Neural crest cell (in vitro differentiated cells): ENCODE measurements around the gene CDH12. TPM values are rescaled to one million over a fixed set of nuclear protein-coding genes. Genes with fewer than 3 reads are reported as not detected.

Source experiments
- DNase-seq: peaks from one replicate; pipeline ENCODE4 v3.0.0; 2021; ENCODE audit warnings: low read depth, mixed read lengths, low spot score
- H3K27ac Mint-ChIP-seq: one replicate; pipeline ENCODE4 v1.8.0; 2021; ENCODE audit warnings: mild to moderate bottlenecking, mixed read lengths; ENCODE audit not compliant: unreplicated experiment
- H3K27me3 Mint-ChIP-seq: 2 replicates; pipeline ENCODE4 v1.8.0; 2021; ENCODE audit warnings: low read depth, mild to moderate bottlenecking, mixed read lengths
- H3K36me3 Mint-ChIP-seq: 2 replicates; pipeline ENCODE4 v1.8.0; 2021; ENCODE audit warnings: low read depth, mild to moderate bottlenecking, mixed read lengths
- H3K4me1 Mint-ChIP-seq: 2 replicates; pipeline ENCODE4 v1.8.0; 2021; ENCODE audit warnings: mixed read lengths
- H3K4me3 Mint-ChIP-seq: one replicate; pipeline ENCODE4 v1.8.0; 2021; ENCODE audit warnings: mild to moderate bottlenecking, mixed read lengths
- H3K9me3 Mint-ChIP-seq: 2 replicates; pipeline ENCODE4 v1.8.0; 2021; ENCODE audit warnings: mixed read lengths
- CTCF ChIP-seq: fragments of 200-600 bp; sonication (generic); conservative IDR thresholded peaks from 2 replicates; pipeline ENCODE4 v1.5.0; 2021; ENCODE audit warnings: antibody characterized with exemption, mild to moderate bottlenecking
- total RNA-seq: library from RNA; stranded (reverse); gene quantifications from 2 replicates; pipeline ENCODE4 v1.2.1, GENCODE V29; 2021

Gene CDH12
- total RNA-seq, 1 donor from 2014 or later, result 0.07 TPM

- Mint-ChIP-seq H3K9me3 (peaks cover 6% of the 10 kb centered on the region), H3K4me1 (no peaks in the 10 kb centered on the region), H3K4me3 (no peak overlapping the region), H3K27ac (no peak overlapping the region), H3K27me3 (no peaks in the 10 kb centered on the region), H3K36me3 (peaks cover 2% of the 10 kb centered on the region)
- no peak for DNase-seq
- no peak for TF ChIP-seq CTCF
Measured at GRCh38 chr5:22678886-22679285, 174.3 kb downstream of the CDH12 start.

- H3K4me1 Mint-ChIP-seq, result no peaks in the 10 kb centered on the region
- no peak overlapping the region for H3K27ac Mint-ChIP-seq
- peaks cover 2% of the 10 kb centered on the region for H3K36me3 Mint-ChIP-seq
- no peak for TF ChIP-seq CTCF
- no peak for DNase-seq
- H3K27me3 Mint-ChIP-seq, result no peaks in the 10 kb centered on the region
- H3K4me3 Mint-ChIP-seq, result no peak overlapping the region
- H3K9me3 Mint-ChIP-seq, result peaks cover 6% of the 10 kb centered on the region
Measured at GRCh38 chr5:22673131-22673530, 180.0 kb downstream of the CDH12 start.

GRCh38 chr5:22669345-22669744, 183.8 kb downstream of the CDH12 start:
- no peak for TF ChIP-seq CTCF
- H3K4me1 Mint-ChIP-seq, result no peaks in the 10 kb centered on the region

GRCh38 chr5:22665801-22666200, 187.3 kb downstream of the CDH12 start:
- Mint-ChIP-seq H3K27me3 (no peaks in the 10 kb centered on the region), H3K4me1 (no peaks in the 10 kb centered on the region), H3K4me3 (no peak overlapping the region), H3K27ac (no peak overlapping the region), H3K36me3 (no peaks in the 10 kb centered on the region), H3K9me3 (peaks cover 3% of the 10 kb centered on the region)
- no peak for DNase-seq
- no peak for TF ChIP-seq CTCF

More at GRCh38 chr5:22669345-22669744, 183.8 kb downstream of the CDH12 start:
- no peak overlapping the region for H3K27ac Mint-ChIP-seq
- peaks cover under 1% of the 10 kb centered on the region for H3K36me3 Mint-ChIP-seq
- H3K4me3 Mint-ChIP-seq, result no peak overlapping the region
- DNase-seq, result no peak
- peaks cover 7% of the 10 kb centered on the region for H3K9me3 Mint-ChIP-seq
- H3K27me3 Mint-ChIP-seq, result no peaks in the 10 kb centered on the region

GRCh38 chr5:22663134-22663533, 190.0 kb downstream of the CDH12 start:
- Mint-ChIP-seq H3K27ac (no peak overlapping the region), H3K9me3 (peaks cover 3% of the 10 kb centered on the region), H3K4me1 (no peaks in the 10 kb centered on the region), H3K27me3 (no peaks in the 10 kb centered on the region), H3K4me3 (no peak overlapping the region), H3K36me3 (no peaks in the 10 kb centered on the region)
- DNase-seq, result no peak
- TF ChIP-seq CTCF, result no peak

GRCh38 chr5:22662391-22662790, 190.8 kb downstream of the CDH12 start:
- Mint-ChIP-seq H3K4me3 (no peak overlapping the region), H3K27me3 (no peaks in the 10 kb centered on the region), H3K27ac (no peak overlapping the region)

More at GRCh38 chr5:22662391-22662790, 190.8 kb downstream of the CDH12 start:
- DNase-seq, result no peak
- no peaks in the 10 kb centered on the region for H3K36me3 Mint-ChIP-seq
- no peaks in the 10 kb centered on the region for H3K4me1 Mint-ChIP-seq
- peaks cover 3% of the 10 kb centered on the region for H3K9me3 Mint-ChIP-seq
- no peak for TF ChIP-seq CTCF
